ENCODE measurements around the gene IFNGR2.

Gene IFNGR2

DNA sequence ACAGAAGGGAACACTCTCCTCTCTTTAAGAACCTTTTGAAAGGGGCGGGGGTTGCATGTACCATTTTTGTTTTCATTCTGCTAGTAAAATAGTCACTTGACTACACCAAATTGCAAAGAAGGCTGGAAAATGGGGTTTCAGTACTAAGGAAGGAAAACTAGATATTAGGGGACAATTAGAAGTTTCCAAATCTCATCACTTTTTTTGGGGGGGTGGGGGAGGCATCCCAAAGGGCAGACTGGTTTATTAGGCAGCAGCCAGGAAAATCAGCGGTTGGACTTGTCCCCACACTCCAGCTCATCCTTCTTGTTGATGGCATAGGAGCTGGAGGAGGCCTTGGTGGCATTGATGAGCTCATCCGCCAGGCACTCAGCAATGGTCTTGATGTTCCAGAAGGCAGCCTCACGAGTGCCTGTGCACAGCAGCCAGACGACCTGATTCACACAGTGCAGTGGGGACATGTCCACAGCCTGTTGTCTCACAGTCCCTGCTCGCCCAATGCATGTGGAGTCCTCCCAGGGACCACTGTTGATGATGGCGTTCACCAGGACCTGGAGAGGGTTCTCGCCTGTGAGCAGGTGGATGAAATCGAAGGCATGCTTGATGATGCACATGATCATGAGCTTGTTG, 78.2 kb downstream of the IFNGR2 start:
- DNase-seq, result no peak

All from nucleus accumbens (tissue), 56 donors.